ENCODE data around the gene CBFA2T3.

DNA sequence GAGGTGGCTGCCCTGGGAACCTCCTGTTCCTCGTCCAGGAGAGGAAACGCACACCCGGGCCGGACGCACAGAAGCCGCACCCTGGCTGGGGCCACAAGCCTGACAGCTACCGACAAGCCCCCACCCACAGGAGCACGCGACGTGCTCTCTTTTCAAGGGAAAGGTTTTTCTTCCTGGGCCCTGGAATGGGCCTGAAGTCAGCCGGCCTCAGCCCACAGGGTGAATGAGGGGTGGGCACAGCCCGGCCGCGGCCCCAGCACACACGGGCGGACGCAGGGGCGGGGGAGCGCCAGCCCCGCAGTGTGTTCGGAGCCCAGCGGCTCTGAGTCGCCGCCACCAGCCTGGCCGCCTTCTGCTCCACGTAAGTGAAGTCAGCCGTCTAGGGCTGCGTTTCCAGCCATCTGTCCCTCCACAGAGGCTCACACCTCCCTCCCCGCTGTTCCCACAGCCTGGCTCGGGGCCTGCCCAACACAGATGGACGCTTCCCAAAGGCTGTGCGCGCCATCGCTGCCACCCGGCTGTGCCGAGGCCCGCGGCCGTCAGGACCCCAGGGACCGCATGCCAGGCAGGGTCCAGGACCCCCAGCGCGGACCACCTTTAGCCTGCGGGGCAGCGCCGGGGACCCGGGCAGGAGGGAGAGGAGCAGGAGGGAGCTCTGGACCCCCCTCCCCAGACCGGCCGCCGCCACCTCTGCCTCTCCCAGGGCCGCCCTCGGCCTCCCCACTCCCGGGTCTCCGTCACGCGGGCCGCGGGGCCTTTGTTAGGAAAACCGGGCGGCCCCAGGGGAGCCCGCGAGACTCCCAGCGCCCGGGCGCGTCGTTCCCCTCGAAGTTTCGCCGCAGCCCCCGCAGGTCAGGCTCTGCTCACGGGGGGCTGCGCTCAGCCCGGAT is 36.8 kb downstream of the CBFA2T3 start:
- peak; percentile 86 for TF ChIP-seq EZH2 (IDR thresholded peaks at IDR 0.05; ENCODE audit: low read depth, low read length, severe bottlenecking)
- TF ChIP-seq POLR2A (IDR thresholded peaks at IDR 0.05; ENCODE audit: control extremely low read depth in 1 of 2, low read depth in 2 of 2, low read length in 2 of 2) = no peak
- TF ChIP-seq, protein P1, sequence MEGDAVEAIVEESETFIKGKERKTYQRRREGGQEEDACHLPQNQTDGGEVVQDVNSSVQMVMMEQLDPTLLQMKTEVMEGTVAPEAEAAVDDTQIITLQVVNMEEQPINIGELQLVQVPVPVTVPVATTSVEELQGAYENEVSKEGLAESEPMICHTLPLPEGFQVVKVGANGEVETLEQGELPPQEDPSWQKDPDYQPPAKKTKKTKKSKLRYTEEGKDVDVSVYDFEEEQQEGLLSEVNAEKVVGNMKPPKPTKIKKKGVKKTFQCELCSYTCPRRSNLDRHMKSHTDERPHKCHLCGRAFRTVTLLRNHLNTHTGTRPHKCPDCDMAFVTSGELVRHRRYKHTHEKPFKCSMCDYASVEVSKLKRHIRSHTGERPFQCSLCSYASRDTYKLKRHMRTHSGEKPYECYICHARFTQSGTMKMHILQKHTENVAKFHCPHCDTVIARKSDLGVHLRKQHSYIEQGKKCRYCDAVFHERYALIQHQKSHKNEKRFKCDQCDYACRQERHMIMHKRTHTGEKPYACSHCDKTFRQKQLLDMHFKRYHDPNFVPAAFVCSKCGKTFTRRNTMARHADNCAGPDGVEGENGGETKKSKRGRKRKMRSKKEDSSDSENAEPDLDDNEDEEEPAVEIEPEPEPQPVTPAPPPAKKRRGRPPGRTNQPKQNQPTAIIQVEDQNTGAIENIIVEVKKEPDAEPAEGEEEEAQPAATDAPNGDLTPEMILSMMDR (IDR thresholded peaks at IDR 0.05; ENCODE audit: control extremely low read depth in 1 of 3, insufficient read depth in 1 of 3, low read depth in 1 of 3, low read length in 3 of 3) = no peak
- no peak for TF ChIP-seq HDAC6 (IDR thresholded peaks at IDR 0.05; ENCODE audit: low read depth, low read length)
- no peak for TF ChIP-seq PHF8 (conservative IDR thresholded peaks at IDR 0.05; ENCODE audit: low read depth, low read length)
- no peak for TF ChIP-seq EP300 (IDR thresholded peaks at IDR 0.05; ENCODE audit: borderline replicate concordance in 1 of 2, low read depth in 2 of 2, low read length in 2 of 2)
- TF ChIP-seq SIN3A (conservative IDR thresholded peaks at IDR 0.05 in 1 of 2, IDR thresholded peaks at IDR 0.05 in 1 of 2; ENCODE audit: low read depth in 1 of 2, low read length in 2 of 2) = no peak
- TF ChIP-seq RFX5 (IDR thresholded peaks at IDR 0.05; ENCODE audit: borderline replicate concordance, low read depth, low read length) = no peak
- no peak for TF ChIP-seq CHD1 (IDR thresholded peaks at IDR 0.05; ENCODE audit: low read depth, low read length)
